HFFc6 (cell line): ENCODE results near the gene EARS2. TPM values are rescaled to one million over a fixed set of nuclear protein-coding genes. Genes with fewer than 3 reads are reported as not detected.

ENCODE experiments used
- DNase-seq: peaks from one replicate; pipeline ENCODE4 v3.0.0-alpha.2; 2018
- H3K27ac Mint-ChIP-seq: 2 replicates; pipeline ENCODE4 v1.8.0; 2020; ENCODE audit warnings: mild to moderate bottlenecking, mixed read lengths
- H3K27me3 Mint-ChIP-seq: 2 replicates; pipeline ENCODE4 v1.8.0; 2021; ENCODE audit warnings: mild to moderate bottlenecking, moderate library complexity, mixed read lengths; ENCODE audit not compliant: insufficient read depth
- H3K36me3 Mint-ChIP-seq: 2 replicates; pipeline ENCODE4 v1.8.0; 2021; ENCODE audit warnings: low read depth, mixed read lengths
- H3K4me1 Mint-ChIP-seq: 2 replicates; pipeline ENCODE4 v1.8.0; 2020; ENCODE audit warnings: low read depth, mixed read lengths
- H3K4me3 Mint-ChIP-seq: 2 replicates; pipeline ENCODE4 v1.8.0; 2020; ENCODE audit warnings: mild to moderate bottlenecking, moderate library complexity, mixed read lengths
- H3K9me3 Mint-ChIP-seq: 2 replicates; pipeline ENCODE4 v1.8.0; 2020; ENCODE audit warnings: mild to moderate bottlenecking, mixed read lengths
- CTCF ChIP-seq: fragments of 200-600 bp; sonication (generic); IDR thresholded peaks from 2 replicates; pipeline ENCODE4 v1.5.0; 2021; ENCODE audit warnings: antibody characterized with exemption, mild to moderate bottlenecking
- long read RNA-seq: library from polyadenylated mRNA; unstranded; transcript quantifications from one replicate; pipeline ENCODE4 v2.0.0, GENCODE V29; 2019
- total RNA-seq, 6 experiments: library from RNA; stranded (reverse); fragmentation: NEBNext Ultra II Directional; extraction: Animal tissue kit (Norgen Biotek cat#: 25700); gene quantifications; 2 replicates in 1 of 6; 3 replicates in 5 of 6; pipeline ENCODE4 v1.2.3, GENCODE V29; 2021

Gene EARS2
- 10 to 100 TPM; 22.1 to 30.8 (median 27.0) TPM for total RNA-seq
- long read RNA-seq, transcript EARS2-201 (9 exons, 3,961 nt), result major isoform, 25 of 39 reads
- long read RNA-seq, transcript EARS2-212 (1 exons, 599 nt), result minor isoform, 5 of 39 reads
- long read RNA-seq, partial matches to known transcripts, result 4 of 39 reads
- long read RNA-seq, other reads (novel, unspliced or antisense), result 4 of 39 reads

GRCh38 chr16:23556881-23557778 is at the start of gene EARS2, which contains the start of gene UBFD1:
TSS of gene EARS2 (minus strand) at chr16:23557350. CDS start at chr16:23557343, 7 bp downstream.
TSS of gene UBFD1 (plus strand) at chr16:23557727. CDS start at chr16:23557743, 16 bp downstream.
- Mint-ChIP-seq H3K27ac (peak within 1 kb of the TSS; percentile 95), H3K9me3 (peaks cover 9% of the 10 kb centered on the region), H3K36me3 (peaks cover 27% of the 10 kb centered on the region), H3K4me3 (peak within 1 kb of the TSS; percentile 96), H3K27me3 (no peaks in the 10 kb centered on the region), H3K4me1 (peaks cover 24% of the 10 kb centered on the region)
- peak; percentile 99 for TF ChIP-seq CTCF
- DNase-seq, result peak; percentile 98

GRCh38 chr16:23597003-23597756 is 40.0 kb upstream of the EARS2 start:
- Mint-ChIP-seq H3K4me3 (no peak overlapping the region; the same call in 1 of the 2 replicates), H3K27ac (peak overlapping the region; percentile 8; the same call in 1 of the 2 replicates), H3K27me3 (no peaks in the 10 kb centered on the region; the same call in 1 of the 2 replicates), H3K9me3 (no peaks in the 10 kb centered on the region), H3K4me1 (peaks cover 11% of the 10 kb centered on the region), H3K36me3 (peaks cover 9% of the 10 kb centered on the region)
- TF ChIP-seq CTCF, result no peak
- DNase-seq, result peak; percentile 19

- Mint-ChIP-seq H3K4me3 (peak within 1 kb of the TSS; percentile 92), H3K27me3 (no peaks in the 10 kb centered on the region; the same call in 1 of the 2 replicates), H3K36me3 (peaks cover 19% of the 10 kb centered on the region), H3K4me1 (peaks cover 19% of the 10 kb centered on the region), H3K9me3 (no peaks in the 10 kb centered on the region), H3K27ac (peak within 1 kb of the TSS; percentile 69)
- peak; percentile 79 for DNase-seq
- TF ChIP-seq CTCF, result peak; percentile 99
Observed at GRCh38 chr16:23595951-23596720, 39.0 kb upstream of the EARS2 start, which contains the start of gene NDUFAB1. TSS of gene NDUFAB1 (minus strand) at chr16:23596316. CDS start at chr16:23596290, 26 bp downstream.

GRCh38 chr16:23595246-23595950 is 38.2 kb upstream of the EARS2 start:
- H3K4me1 Mint-ChIP-seq, result peaks cover 19% of the 10 kb centered on the region
- TF ChIP-seq CTCF, result no peak
- DNase-seq, result no peak

More at GRCh38 chr16:23595246-23595950, 38.2 kb upstream of the EARS2 start:
- Mint-ChIP-seq H3K36me3 (peaks cover 25% of the 10 kb centered on the region), H3K27me3 (no peaks in the 10 kb centered on the region; the same call in 1 of the 2 replicates), H3K27ac (peak overlapping the region; percentile 56; the same call in 1 of the 2 replicates), H3K9me3 (no peaks in the 10 kb centered on the region), H3K4me3 (peak overlapping the region; percentile 92)
